ENCODE results near the gene ZBTB39.
"Not testable (repeated sequence)": the region's sequence is repeated elsewhere in the genome, so short reads cannot be mapped to it uniquely, and the experiment has no call there.

DNA sequence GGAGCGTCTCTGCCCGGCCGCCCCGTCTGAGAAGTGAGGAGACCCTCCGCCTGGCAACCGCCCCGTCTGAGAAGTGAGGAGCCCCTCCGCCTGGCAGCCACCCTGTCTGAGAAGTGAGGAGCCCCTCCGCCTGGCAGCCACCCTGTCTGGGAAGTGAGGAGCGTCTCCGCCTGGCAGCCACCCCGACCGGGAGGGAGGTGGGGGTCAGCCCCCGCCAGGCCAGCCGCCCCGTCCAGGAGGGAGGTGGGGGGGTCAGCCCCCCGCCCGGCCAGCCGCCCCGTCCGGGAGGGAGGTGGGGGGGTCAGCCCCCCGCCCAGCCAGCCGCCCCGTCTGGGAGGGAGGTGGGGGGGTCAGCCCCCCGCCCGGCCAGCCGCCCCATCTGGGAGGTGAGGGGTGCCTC is 42.8 kb downstream of the ZBTB39 start:
- not testable (repeated sequence) for TF ChIP-seq POLR2A, EP300 (IDR thresholded peaks at IDR 0.05)
- TF ChIP-seq, protein P1, sequence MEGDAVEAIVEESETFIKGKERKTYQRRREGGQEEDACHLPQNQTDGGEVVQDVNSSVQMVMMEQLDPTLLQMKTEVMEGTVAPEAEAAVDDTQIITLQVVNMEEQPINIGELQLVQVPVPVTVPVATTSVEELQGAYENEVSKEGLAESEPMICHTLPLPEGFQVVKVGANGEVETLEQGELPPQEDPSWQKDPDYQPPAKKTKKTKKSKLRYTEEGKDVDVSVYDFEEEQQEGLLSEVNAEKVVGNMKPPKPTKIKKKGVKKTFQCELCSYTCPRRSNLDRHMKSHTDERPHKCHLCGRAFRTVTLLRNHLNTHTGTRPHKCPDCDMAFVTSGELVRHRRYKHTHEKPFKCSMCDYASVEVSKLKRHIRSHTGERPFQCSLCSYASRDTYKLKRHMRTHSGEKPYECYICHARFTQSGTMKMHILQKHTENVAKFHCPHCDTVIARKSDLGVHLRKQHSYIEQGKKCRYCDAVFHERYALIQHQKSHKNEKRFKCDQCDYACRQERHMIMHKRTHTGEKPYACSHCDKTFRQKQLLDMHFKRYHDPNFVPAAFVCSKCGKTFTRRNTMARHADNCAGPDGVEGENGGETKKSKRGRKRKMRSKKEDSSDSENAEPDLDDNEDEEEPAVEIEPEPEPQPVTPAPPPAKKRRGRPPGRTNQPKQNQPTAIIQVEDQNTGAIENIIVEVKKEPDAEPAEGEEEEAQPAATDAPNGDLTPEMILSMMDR (IDR thresholded peaks at IDR 0.05), result not testable (repeated sequence)

All from gastroesophageal sphincter (tissue), 3 donors.